Measurements from ENCODE around the gene PHF14. TPM values are rescaled to one million over a fixed set of nuclear protein-coding genes. Genes with fewer than 3 reads are reported as not detected.

Gene PHF14
- total and polyA plus RNA-seq, 4 donors: 6.9 to 24.4 (median 15.3) TPM

GRCh38 chr7:11208883-11209465 is 235.3 kb downstream of the PHF14 start:
- WGBS: 76% methylated on average over 5 of the region's 5 CpGs
- Histone ChIP-seq H3K27me3 (ENCODE audit: control insufficient read depth in 4 of 4, insufficient read depth in 4 of 4, low read length in 3 of 4) (no peaks in the 10 kb centered on the region), H3K4me3 (ENCODE audit: low read depth in 1 of 3, low read length in 3 of 3) (no peak overlapping the region), H3K36me3 (ENCODE audit: control insufficient read depth in 4 of 4, insufficient read depth in 3 of 4, low read depth in 1 of 4, low read length in 3 of 4) (peaks cover 0 to 21% (median 7%) of the 10 kb centered on the region in 4 donors), H3K4me1 (ENCODE audit: control insufficient read depth in 4 of 4, insufficient read depth in 4 of 4, low read length in 3 of 4) (peaks cover 5 to 24% (median 17%) of the 10 kb centered on the region in 4 donors), H3K9ac (ENCODE audit: low read depth in 1 of 2, low read length in 2 of 2) (no peak overlapping the region), H3K9me3 (ENCODE audit: control insufficient read depth in 4 of 4, low read length in 3 of 4) (no peaks in the 10 kb centered on the region), H3K27ac (ENCODE audit: low read depth in 1 of 2, low read length in 2 of 2) (no peak overlapping the region)
- TF ChIP-seq, protein P1, sequence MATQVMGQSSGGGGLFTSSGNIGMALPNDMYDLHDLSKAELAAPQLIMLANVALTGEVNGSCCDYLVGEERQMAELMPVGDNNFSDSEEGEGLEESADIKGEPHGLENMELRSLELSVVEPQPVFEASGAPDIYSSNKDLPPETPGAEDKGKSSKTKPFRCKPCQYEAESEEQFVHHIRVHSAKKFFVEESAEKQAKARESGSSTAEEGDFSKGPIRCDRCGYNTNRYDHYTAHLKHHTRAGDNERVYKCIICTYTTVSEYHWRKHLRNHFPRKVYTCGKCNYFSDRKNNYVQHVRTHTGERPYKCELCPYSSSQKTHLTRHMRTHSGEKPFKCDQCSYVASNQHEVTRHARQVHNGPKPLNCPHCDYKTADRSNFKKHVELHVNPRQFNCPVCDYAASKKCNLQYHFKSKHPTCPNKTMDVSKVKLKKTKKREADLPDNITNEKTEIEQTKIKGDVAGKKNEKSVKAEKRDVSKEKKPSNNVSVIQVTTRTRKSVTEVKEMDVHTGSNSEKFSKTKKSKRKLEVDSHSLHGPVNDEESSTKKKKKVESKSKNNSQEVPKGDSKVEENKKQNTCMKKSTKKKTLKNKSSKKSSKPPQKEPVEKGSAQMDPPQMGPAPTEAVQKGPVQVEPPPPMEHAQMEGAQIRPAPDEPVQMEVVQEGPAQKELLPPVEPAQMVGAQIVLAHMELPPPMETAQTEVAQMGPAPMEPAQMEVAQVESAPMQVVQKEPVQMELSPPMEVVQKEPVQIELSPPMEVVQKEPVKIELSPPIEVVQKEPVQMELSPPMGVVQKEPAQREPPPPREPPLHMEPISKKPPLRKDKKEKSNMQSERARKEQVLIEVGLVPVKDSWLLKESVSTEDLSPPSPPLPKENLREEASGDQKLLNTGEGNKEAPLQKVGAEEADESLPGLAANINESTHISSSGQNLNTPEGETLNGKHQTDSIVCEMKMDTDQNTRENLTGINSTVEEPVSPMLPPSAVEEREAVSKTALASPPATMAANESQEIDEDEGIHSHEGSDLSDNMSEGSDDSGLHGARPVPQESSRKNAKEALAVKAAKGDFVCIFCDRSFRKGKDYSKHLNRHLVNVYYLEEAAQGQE (IDR thresholded peaks at IDR 0.05): no peak
- no peak for TF ChIP-seq CTCF (IDR thresholded peaks at IDR 0.05; ENCODE audit: low read depth, low read length, missing input control)
- TF ChIP-seq SP1 (IDR thresholded peaks at IDR 0.05): no peak
- no peak for TF ChIP-seq EGR1 (IDR thresholded peaks at IDR 0.05; ENCODE audit: low read depth in 2 of 2)
- no peak for TF ChIP-seq FOXA2 (IDR thresholded peaks at IDR 0.05)
- TF ChIP-seq RXRA (IDR thresholded peaks at IDR 0.05): no peak
- no peak for TF ChIP-seq RAD21 (IDR thresholded peaks at IDR 0.05)
- no peak for TF ChIP-seq TAF1 (conservative IDR thresholded peaks at IDR 0.05)
- TF ChIP-seq HNF4G (IDR thresholded peaks at IDR 0.05): no peak
- no peak for DNase-seq (ENCODE audit: low spot score)

- no peak overlapping the region for H3K9ac ChIP-seq (ENCODE audit: low read depth in 1 of 2, low read length in 2 of 2)
- peaks cover 8 to 33% (median 20%) of the 10 kb centered on the region in 4 donors for H3K4me1 ChIP-seq (ENCODE audit: control insufficient read depth in 4 of 4, insufficient read depth in 4 of 4, low read length in 3 of 4)
- peaks cover 0 to 9% (median 3%) of the 10 kb centered on the region in 4 donors for H3K36me3 ChIP-seq (ENCODE audit: control insufficient read depth in 4 of 4, insufficient read depth in 3 of 4, low read depth in 1 of 4, low read length in 3 of 4)
- TF ChIP-seq YY1 (IDR thresholded peaks at IDR 0.05) (no peak), TAF1 (conservative IDR thresholded peaks at IDR 0.05) (no peak), MAX (IDR thresholded peaks at IDR 0.05) (no peak), RAD21 (IDR thresholded peaks at IDR 0.05) (no peak), EGR1 (IDR thresholded peaks at IDR 0.05; ENCODE audit: low read depth in 2 of 2) (no peak)
- TF ChIP-seq, protein P2, sequence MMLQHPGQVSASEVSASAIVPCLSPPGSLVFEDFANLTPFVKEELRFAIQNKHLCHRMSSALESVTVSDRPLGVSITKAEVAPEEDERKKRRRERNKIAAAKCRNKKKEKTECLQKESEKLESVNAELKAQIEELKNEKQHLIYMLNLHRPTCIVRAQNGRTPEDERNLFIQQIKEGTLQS (IDR thresholded peaks at IDR 0.05): no peak
- H3K27me3 ChIP-seq (ENCODE audit: control insufficient read depth in 4 of 4, insufficient read depth in 4 of 4, low read length in 3 of 4): no peaks in the 10 kb centered on the region
- no peaks in the 10 kb centered on the region for H3K9me3 ChIP-seq (ENCODE audit: control insufficient read depth in 4 of 4, low read length in 3 of 4)
- DNase-seq (ENCODE audit: low spot score): no peak
- H3K4me3 ChIP-seq (ENCODE audit: low read depth in 1 of 3, low read length in 3 of 3): no peak overlapping the region
- 93% methylated on average over 2 of the region's 2 CpGs for WGBS
- no peak overlapping the region for H3K27ac ChIP-seq (ENCODE audit: low read depth in 1 of 2, low read length in 2 of 2)
These were observed 236.7 kb downstream of the PHF14 start for GRCh38 chr7:11210374-11210773.
